Activated gamma-delta T cell treated with anti-CD3 and anti-CD28 coated beads, Interleukin-2, amount 50 U/mL, for 16 hours (primary cell): ENCODE data around the gene GCNT4.
"Not testable (repeated sequence)": the region's sequence is repeated elsewhere in the genome, so short reads cannot be mapped to it uniquely, and the experiment has no call there.

Experiments
- DNase-seq: peaks from one replicate; pipeline ENCODE4 v3.0.0-alpha.2; 2020; ENCODE audit warnings: low read depth

The GCNT4 gene

GRCh38 chr5:75052192-75053053, at the start of gene GCNT4:
TSS of gene GCNT4 (minus strand) at chr5:75052558. CDS start at chr5:75030037, 22,521 bp downstream.
- no peak for DNase-seq

GRCh38 chr5:75095956-75096355, 43.6 kb upstream of the GCNT4 start:
- not testable (repeated sequence) for DNase-seq

- no peak for DNase-seq
These were observed 39.2 kb upstream of the GCNT4 start for GRCh38 chr5:75091597-75091996.

GRCh38 chr5:75089662-75090061, 37.3 kb upstream of the GCNT4 start:
- DNase-seq: no peak

GRCh38 chr5:75089137-75089536, 36.8 kb upstream of the GCNT4 start:
- DNase-seq: no peak

- no peak for DNase-seq
These were observed 36.3 kb upstream of the GCNT4 start for GRCh38 chr5:75088648-75089047.

- no peak for DNase-seq
These were observed 29.2 kb upstream of the GCNT4 start for GRCh38 chr5:75081510-75081909.

GRCh38 chr5:75079346-75079745, 27.0 kb upstream of the GCNT4 start:
- not testable (repeated sequence) for DNase-seq

GRCh38 chr5:75078027-75078426, 25.7 kb upstream of the GCNT4 start:
- no peak for DNase-seq

- no peak for DNase-seq
These were observed 19.7 kb upstream of the GCNT4 start for GRCh38 chr5:75072061-75072460.

- no peak for DNase-seq
These were observed 18.7 kb upstream of the GCNT4 start for GRCh38 chr5:75071100-75071499.

- no peak for DNase-seq
These were observed 15.1 kb upstream of the GCNT4 start for GRCh38 chr5:75067434-75067833.

GRCh38 chr5:75062925-75063531, 10.7 kb upstream of the GCNT4 start:
- no peak for DNase-seq

- DNase-seq: no peak
These were observed 7.7 kb upstream of the GCNT4 start for GRCh38 chr5:75059912-75060545.

GRCh38 chr5:75058986-75059535, 6.7 kb upstream of the GCNT4 start:
- DNase-seq: no peak

- no peak for DNase-seq
These were observed 5.2 kb upstream of the GCNT4 start for GRCh38 chr5:75057561-75057960.

GRCh38 chr5:75055727-75056144, 3.4 kb upstream of the GCNT4 start:
- no peak for DNase-seq

GRCh38 chr5:75054134-75054930, 2.0 kb upstream of the GCNT4 start:
- DNase-seq: no peak

GRCh38 chr5:75053304-75054133, 1.2 kb upstream of the GCNT4 start:
- DNase-seq: no peak

- DNase-seq: no peak
These were observed 621 bp upstream of the GCNT4 start for GRCh38 chr5:75053054-75053303.

- no peak for DNase-seq
These were observed 1.1 kb downstream of the GCNT4 start for GRCh38 chr5:75051217-75051751.
